Endothelial cell of umbilical vein (primary cell): Measurements from ENCODE around the gene MTF1. TPM values are rescaled to one million over a fixed set of nuclear protein-coding genes. Genes with fewer than 3 reads are reported as not detected.
"Not testable (repeated sequence)": the region's sequence is repeated elsewhere in the genome, so short reads cannot be mapped to it uniquely, and the experiment has no call there.

Experiments used
- BruUV-seq: library from RNA; stranded (reverse); fragments of 400-500 nt; replicated peaks from 2 replicates; lab custom pipeline; 2021; lab: Mats Ljungman, UMichigan
- CTCF ChIA-PET: fragments of 300-600, 350-600 bp; sonication (Branson Sonifier 250); formaldehyde crosslinking; loops from one replicate; lab custom pipeline; 2021; ENCODE audit warnings: antibody characterized with exemption, inconsistent platforms; lab: Charles Lee
- POLR2A ChIA-PET: fragments of 300-600, 350-600 bp; sonication (Branson Sonifier 250); formaldehyde crosslinking; loops from one replicate; lab custom pipeline; 2021; ENCODE audit warnings: antibody characterized with exemption, inconsistent platforms; lab: Charles Lee
- DNase-seq: peaks from one replicate; pipeline ENCODE4 v3.0.0-alpha.2; 2011; ENCODE audit warnings: low read depth, low spot score
- FAIRE-seq: peaks from 2 replicates; lab custom pipeline; 2011; peaks lifted over from hg19 to GRCh38; lab: Jason Lieb, UNC
- H2AFZ ChIP-seq: 2 replicates; pipeline ENCODE4 v1.6.0; 2012; ENCODE audit warnings: low read depth, low read length, control low read depth, inconsistent platforms
- H3K27ac ChIP-seq: 2 replicates; pipeline ENCODE4 v1.5.1; 2011; ENCODE audit warnings: low read depth, mild to moderate bottlenecking, control low read depth, low read length, moderate library complexity; ENCODE audit not compliant: insufficient read depth
- H3K27me3 ChIP-seq, 2 experiments: 2 replicates each; pipeline versions ENCODE4 v1.6.0 to v1.6.1; 2011; ENCODE audit warnings: low read length in 2 of 2, mixed read lengths in 1 of 2; ENCODE audit not compliant: control insufficient read depth in 2 of 2, insufficient read depth in 2 of 2
- H3K36me3 ChIP-seq, 2 experiments: 2 replicates in 1 of 2; 3 replicates in 1 of 2; pipeline ENCODE4 v1.5.1; 2011; ENCODE audit warnings: low read length in 2 of 2, mild to moderate bottlenecking in 1 of 2, moderate library complexity in 1 of 2; ENCODE audit not compliant: control insufficient read depth in 2 of 2, insufficient read depth in 2 of 2; ENCODE audit errors: extremely low read depth in 1 of 2
- H3K4me1 ChIP-seq: 3 replicates; pipeline ENCODE4 v1.5.1; 2011; ENCODE audit warnings: mild to moderate bottlenecking, low read length; ENCODE audit not compliant: control insufficient read depth, insufficient read depth; ENCODE audit errors: extremely low read depth
- H3K4me2 ChIP-seq: 2 replicates; pipeline ENCODE4 v1.6.1; 2011; ENCODE audit warnings: low read length, control low read depth, mixed read lengths; ENCODE audit not compliant: insufficient read depth
- H3K4me3 ChIP-seq, 3 experiments: fragments of 200-600 bp in 1 of 3; sonication (generic), shearing (Covaris generic) in 1 of 3; replicated peaks in 1 of 3; 2 replicates each; pipeline ENCODE4 v1.5.1; 2011 to 2016; ENCODE audit warnings: control low read depth in 3 of 3, low read length in 3 of 3, mild to moderate bottlenecking in 2 of 3, inconsistent platforms in 1 of 3, low read depth in 1 of 3, moderate library complexity in 1 of 3; ENCODE audit not compliant: insufficient read depth in 1 of 3
- H3K79me2 ChIP-seq: 2 replicates; pipeline ENCODE4 v1.6.0; 2012; ENCODE audit warnings: low read length, inconsistent platforms; ENCODE audit not compliant: control insufficient read depth, insufficient read depth
- H3K9ac ChIP-seq: replicated peaks from 2 replicates; pipeline ENCODE3; 2011; ENCODE audit warnings: low read length, control low read depth; ENCODE audit not compliant: insufficient read depth; ENCODE audit errors: extremely low read depth
- H3K9me1 ChIP-seq: replicated peaks from 3 replicates; pipeline ENCODE4 v1.6.0; 2011; ENCODE audit warnings: mild to moderate bottlenecking, low read length; ENCODE audit not compliant: control insufficient read depth, insufficient read depth; ENCODE audit errors: extremely low read depth
- H3K9me3 ChIP-seq: replicated peaks from 2 replicates; pipeline ENCODE4 v1.5.1; 2012; ENCODE audit warnings: low read length, inconsistent platforms; ENCODE audit not compliant: control insufficient read depth, insufficient read depth
- H4K20me1 ChIP-seq: replicated peaks from 2 replicates; pipeline ENCODE3; 2011; ENCODE audit warnings: mild to moderate bottlenecking, low read length; ENCODE audit not compliant: control insufficient read depth, insufficient read depth; ENCODE audit errors: extremely low read depth
- EZH2 ChIP-seq: IDR thresholded peaks from 2 replicates; pipeline ENCODE4 v1.6.1; 2012; ENCODE audit warnings: borderline replicate concordance, low read depth, mild to moderate bottlenecking, moderate library complexity, low read length, inconsistent platforms; ENCODE audit not compliant: severe bottlenecking
- MAX ChIP-seq: IDR thresholded peaks from 2 replicates; pipeline ENCODE4 v1.6.1; 2011; ENCODE audit not compliant: insufficient read depth, insufficient read length
- POLR2A ChIP-seq: IDR thresholded peaks from 2 replicates; pipeline ENCODE4 v1.6.1; 2012; ENCODE audit warnings: low read depth, mild to moderate bottlenecking, control low read depth, low read length
- POLR2AphosphoS5 ChIP-seq: IDR thresholded peaks from 2 replicates; pipeline ENCODE4 v1.6.1; 2012; ENCODE audit warnings: low read depth, mild to moderate bottlenecking, control low read depth, low read length, moderate library complexity; ENCODE audit not compliant: insufficient read depth
- dilution Hi-C: fragments of 300-500 bp; cut with MboI; formaldehyde crosslinking; loops from one replicate; pipeline ENCODE4 v1.15.0; 2019; ENCODE audit warnings: low sequenced_read_pairs; ENCODE audit not compliant: extremely low pct_ligation_motif_present
- intact Hi-C: fragments of 100-400 bp; cut with micrococcal nuclease; formaldehyde crosslinking; loops from one replicate; pipeline ENCODE4 v1.10.0; 2022
- polyA plus RNA-seq, 4 experiments: library from polyadenylated mRNA; depleted of rRNA in 3 of 4; stranded (reverse) in 3 of 4; unstranded in 1 of 4; fragments of >200 nt; gene quantifications; 2 replicates each; pipeline versions ENCODE4 v1.2.1 to v1.2.3, GENCODE V29; 2011 to 2012; ENCODE audit warnings: missing spikeins in 1 of 4
- total RNA-seq: library from RNA; stranded (reverse); gene quantifications from 2 replicates; pipeline ENCODE4 v1.2.3, GENCODE V29; 2021

Gene MTF1
- total and polyA plus RNA-seq, 2 donors (not counting 3 experiments of a cell fraction or from before 2014, with no cell fraction given), result 4.9 to 18.5 TPM

GRCh38 chr1:37901191-37901892 is 42.0 kb upstream of the MTF1 start:
- ChIA-PET POLR2A (no interaction called here), CTCF (interaction anchor here (1.2 kb wide), 1 partner anchor 71 kb away, joined by 3 read pairs; no protein-coding TSS in a partner anchor)
- Histone ChIP-seq H3K4me3 (no peak overlapping the region), H3K4me2 (no peak overlapping the region), H3K9ac (no peak overlapping the region), H3K79me2 (no peaks in the 10 kb centered on the region), H3K9me3 (no peaks in the 10 kb centered on the region), H2AFZ (no peak overlapping the region), H3K4me1 (no peaks in the 10 kb centered on the region), H3K36me3 (no peaks in the 10 kb centered on the region), H3K9me1 (no peaks in the 10 kb centered on the region), H4K20me1 (no peaks in the 10 kb centered on the region), H3K27ac (no peak overlapping the region), H3K27me3 (no peaks in the 10 kb centered on the region)
- TF ChIP-seq EZH2 (no peak), POLR2A (no peak), POLR2AphosphoS5 (no peak), MAX (no peak)
- DNase-seq (no peak), FAIRE-seq (no peak)
- intact Hi-C loops, result no loop called here
- BruUV-seq, result no TSS peak
- dilution Hi-C loops, result no loop called here

- H3K4me1 ChIP-seq, H3K27me3 ChIP-seq, dilution Hi-C loops, H3K4me2 ChIP-seq, H3K4me3 ChIP-seq, DNase-seq, FAIRE-seq, H3K27ac ChIP-seq, H2AFZ ChIP-seq, H4K20me1 ChIP-seq, H3K9ac ChIP-seq, H3K79me2 ChIP-seq, H3K9me1 ChIP-seq, CTCF ChIA-PET, H3K9me3 ChIP-seq, H3K36me3 ChIP-seq, POLR2A ChIA-PET, intact Hi-C loops, BruUV-seq: not testable (repeated sequence)
Measured at GRCh38 chr1:37897563-37897962, 38.2 kb upstream of the MTF1 start.
